ENCODE measurements around the gene TAP2.

- TF ChIP-seq GATA3 (IDR thresholded peaks at IDR 0.05; ENCODE audit: low read depth, low read length) (no peak), GATA2 (IDR thresholded peaks at IDR 0.05; ENCODE audit: low read depth, low read length) (no peak)
Observed at GRCh38 chr6:32857156-32857891, 18.8 kb upstream of the TAP2 start.

Measured in SH-SY5Y (cell line).